GM21737 (cell line): ENCODE results near the gene CATSPERE.
"Not testable (repeated sequence)": the region's sequence is repeated elsewhere in the genome, so short reads cannot be mapped to it uniquely, and the experiment has no call there.

Source experiments
- ATAC-seq: cut with Tn5 transposase; IDR thresholded peaks from one replicate; pipeline ENCODE4 v1.9.1; 2021; ENCODE audit warnings: mild to moderate bottlenecking, moderate library complexity; ENCODE audit not compliant: unreplicated experiment

The CATSPERE gene

DNA sequence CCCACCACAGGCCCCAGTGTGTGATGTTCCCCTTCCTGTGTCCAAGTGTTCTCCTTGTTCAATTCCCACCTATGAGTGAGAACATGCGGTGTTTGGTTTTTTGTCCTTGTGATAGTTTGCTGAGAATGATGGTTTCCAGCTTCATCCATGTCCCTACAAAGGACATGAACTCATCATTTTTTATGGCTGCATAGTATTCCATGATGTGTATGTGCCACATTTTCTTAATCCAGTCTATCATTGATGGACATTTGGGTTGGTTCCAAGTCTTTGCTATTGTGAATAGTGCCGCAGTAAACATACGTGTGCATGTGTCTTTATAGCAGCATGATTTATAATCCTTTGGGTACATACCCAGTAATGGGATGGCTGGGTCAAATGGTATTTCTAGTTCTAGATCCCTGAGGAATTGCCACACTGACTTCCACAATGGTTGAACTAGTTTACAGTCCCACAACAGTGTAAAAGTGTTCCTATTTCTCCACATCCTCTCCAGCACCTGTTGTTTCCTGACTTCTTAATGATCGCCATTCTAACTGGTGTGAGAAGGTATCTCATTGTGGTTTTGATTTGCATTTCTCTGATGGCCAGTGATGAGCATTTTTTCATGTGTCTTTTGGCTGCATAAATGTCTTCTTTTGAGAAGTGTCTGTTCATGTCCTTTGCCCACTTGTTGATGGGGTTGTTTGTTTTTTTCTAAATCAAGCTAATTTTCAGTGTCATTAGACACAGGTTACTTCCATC lies 200.7 kb downstream of the CATSPERE start:
- not testable (repeated sequence) for ATAC-seq

DNA sequence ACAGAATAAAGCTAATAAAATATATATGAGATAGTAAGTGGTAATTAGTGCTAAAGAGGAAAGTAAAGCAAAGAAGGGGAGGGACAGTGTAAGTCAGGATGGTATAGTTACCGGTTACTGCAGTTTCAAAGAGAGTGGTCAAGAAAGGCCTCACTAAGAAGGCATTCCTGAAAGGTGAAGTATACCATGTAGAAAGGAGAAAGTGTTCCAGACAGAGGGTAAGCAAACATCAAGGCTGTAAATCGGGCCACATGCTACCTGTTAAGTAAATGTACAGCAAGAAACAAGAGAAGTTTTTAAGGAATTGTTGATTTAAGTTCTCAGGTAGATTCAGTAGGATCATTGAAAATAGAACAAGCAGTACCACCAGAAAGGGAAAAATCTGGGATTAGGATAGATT lies 201.5 kb downstream of the CATSPERE start:
- no peak for ATAC-seq

DNA sequence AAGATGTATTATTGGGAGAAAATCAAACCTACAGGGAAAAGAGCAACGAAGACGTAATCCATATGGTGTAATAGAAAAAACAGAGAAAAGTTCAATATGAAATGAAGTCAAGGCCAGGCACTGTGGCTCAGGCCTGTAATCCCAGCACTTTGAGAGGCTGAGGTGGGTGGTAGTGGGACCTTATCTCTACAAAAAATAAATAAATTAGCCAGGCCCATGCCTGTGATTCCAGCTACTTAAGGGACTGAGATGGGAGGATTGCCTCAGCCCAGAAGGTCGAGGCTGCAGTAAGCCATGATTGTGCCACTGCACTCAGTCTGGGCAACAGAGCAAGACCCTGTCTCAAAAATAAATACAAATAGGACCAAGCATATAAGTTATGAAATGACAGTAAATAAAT lies 203.3 kb downstream of the CATSPERE start:
- ATAC-seq: no peak

DNA sequence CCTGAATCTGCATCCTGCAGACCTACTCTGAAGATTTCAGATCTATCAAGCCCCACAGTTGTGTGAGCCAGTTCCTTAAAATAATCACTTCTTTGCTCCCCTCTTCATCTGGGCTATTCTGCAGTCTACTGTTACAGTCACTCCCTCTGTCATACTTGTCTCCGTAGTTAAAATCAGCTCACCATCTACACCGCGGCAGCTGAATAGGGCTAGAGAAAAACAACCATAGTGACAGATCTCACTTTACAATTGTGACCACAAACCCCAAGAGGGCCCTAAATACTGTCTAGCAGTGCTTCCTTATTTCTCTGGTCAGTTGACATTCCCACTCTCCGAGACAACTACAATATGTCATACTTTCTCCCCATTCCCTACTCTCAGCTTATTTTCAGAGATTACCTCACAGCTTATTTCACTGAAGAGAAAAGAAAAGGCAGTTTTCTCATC lies 204.7 kb downstream of the CATSPERE start:
- ATAC-seq: peak; percentile 76

DNA sequence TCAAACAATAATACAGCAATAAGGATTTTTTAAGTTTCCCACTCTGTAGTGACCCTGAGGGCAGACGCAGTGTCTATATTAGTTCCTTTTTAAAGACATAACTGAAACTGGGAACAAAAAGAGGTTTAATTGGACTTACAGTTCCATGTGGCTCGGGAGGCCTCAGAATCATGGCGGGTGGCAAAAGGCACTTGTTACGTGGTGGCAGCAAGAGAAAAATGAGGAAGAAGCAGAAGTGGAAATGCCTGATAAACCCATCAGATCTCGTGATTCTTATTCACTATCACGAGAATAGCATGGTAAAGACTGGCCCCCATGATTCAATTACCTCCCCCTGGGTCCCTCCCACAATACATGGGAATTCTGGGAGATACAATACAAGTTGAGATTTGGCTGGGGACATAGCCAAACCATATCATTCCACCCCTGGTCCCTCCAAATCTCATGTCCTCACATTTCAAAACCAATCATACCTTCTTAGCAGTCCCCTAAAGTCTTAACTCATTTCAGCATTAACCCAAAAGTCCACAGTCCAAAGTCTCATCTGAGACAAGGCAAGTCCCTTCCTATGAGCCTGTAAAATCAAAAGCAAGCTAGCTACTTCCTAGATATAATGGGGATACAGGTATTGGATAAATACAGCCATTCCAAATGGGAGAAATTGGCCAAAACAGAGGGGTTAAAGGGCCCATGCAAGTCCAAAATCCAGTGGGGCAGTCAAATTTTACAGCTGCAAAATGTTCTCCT lies 205.8 kb downstream of the CATSPERE start:
- ATAC-seq: not testable (repeated sequence)

DNA sequence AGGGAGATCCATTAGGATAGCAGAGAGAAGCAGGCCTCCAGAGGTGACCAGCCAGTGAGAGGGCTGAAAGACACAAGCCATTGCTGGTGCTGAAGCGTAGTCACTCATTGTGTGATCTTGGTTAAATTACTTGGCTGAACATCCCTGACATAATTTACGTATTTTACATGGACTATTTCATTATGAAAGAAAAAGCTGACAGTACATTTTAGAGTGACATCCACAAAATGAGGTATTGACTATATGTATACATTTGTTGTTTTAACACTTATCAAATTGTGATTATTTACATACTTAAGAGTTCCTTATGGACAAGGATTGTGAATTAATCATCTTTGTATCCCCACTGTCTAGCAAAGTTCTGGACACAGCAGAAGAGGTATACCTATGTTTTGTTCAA lies 206.7 kb downstream of the CATSPERE start:
- no peak for ATAC-seq

DNA sequence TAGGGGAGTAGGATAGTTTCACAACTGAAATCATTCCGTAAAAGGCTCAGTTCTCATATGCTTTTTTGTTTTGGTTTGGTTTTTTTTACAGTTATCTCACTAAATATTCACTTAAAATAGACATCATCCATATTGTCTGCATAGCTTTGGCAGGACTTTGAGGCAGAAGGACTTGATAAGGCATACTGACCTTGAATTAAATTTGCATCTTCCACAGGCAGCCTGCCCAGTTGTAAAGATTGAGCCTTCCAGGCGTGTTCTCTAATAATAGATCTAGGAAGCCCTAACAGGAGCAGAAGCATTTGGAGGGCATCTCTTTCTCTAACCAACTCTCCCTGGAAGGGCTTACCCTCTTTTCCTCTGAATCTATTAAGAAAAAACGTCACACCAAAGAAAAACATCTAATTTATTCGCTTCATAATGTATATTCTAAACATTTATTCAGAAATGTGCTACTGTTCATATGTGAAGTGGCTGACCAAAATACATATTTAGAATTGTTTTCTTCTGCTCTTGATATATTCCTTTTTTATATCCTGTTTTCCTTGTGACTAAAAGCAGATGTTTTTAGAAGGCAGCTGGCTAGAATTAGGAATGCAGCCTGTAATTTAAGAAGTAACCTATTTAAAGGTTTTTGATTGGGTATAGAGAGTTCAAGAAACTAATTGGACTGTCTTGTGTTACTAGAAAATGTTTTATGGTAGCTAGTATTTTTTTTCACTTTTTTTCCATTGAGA lies 212.0 kb downstream of the CATSPERE start:
- no peak for ATAC-seq

DNA sequence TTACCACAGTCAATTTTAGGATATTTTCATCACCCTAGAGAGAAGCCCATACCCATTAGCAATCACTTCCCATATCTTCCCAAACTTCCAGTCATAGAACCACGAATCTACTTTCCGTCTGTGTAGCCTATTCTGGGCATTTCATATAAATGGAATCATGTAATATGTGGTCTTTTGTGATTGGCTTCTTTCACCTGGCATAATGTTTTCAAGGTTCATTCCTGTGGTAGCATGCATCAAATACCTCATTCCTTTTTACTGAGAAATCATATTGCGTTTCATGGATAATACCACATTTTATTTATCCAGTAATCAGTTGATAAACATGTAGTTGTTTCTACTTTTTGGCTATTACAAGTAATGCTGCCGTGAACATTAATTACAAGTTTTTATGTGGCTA lies 213.4 kb downstream of the CATSPERE start:
- ATAC-seq: no peak

DNA sequence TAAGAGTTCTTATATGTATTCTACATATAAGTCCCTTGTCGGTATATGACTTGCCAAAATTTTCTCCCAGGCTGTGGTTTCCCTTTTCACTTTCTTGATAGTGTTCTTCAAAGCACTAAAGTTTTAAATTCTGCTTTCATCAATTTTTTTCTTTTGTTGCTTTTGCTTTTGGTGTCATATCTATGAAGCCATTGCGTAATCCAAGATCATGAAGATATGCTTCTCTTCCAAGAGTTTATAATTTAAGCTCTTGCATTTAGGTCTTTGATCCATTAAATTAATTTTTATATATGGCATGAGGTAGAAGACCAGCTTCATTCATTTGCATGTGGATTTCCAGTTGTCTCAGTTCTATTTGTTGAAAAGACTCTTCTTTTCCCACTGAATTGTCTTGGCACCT lies 214.1 kb downstream of the CATSPERE start:
- no peak for ATAC-seq

DNA sequence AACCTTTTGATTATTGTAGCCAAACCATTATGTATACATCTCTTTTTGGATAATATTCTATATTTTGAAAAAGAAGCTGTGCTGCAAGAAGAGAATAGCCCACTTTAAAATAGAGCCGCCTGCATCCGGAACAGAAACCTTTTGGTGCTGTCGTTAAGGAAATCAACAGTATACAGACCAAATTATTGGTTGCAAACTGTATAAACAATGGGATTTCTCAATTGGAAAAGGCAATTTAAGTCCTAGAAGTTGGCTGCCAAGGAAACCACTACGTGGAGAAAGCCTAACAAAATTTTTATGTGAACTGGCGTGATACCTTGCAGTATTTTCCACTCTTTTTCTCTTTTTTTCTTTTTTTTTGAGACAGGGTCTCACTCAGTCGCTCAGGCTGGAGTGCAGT lies 217.6 kb downstream of the CATSPERE start:
- ATAC-seq: no peak

DNA sequence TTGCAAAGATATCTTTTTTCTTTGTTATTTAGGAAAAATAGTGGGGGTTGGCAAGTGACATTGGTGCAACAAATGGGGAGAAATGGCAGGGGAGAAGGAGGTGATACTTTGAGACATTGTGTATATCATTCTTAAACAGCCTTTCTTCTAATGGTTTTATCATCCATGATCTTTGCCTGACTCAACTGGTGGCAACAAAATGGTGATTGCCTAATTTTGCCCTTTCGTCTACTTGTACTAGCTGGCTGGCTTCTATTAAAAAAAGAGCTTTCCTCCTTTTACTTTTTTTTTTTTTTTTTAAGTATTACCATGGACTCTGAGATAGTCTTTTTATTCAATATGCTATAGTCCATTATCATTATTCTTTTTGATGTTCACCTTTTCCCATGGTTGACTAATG lies 219.6 kb downstream of the CATSPERE start:
- no peak for ATAC-seq

DNA sequence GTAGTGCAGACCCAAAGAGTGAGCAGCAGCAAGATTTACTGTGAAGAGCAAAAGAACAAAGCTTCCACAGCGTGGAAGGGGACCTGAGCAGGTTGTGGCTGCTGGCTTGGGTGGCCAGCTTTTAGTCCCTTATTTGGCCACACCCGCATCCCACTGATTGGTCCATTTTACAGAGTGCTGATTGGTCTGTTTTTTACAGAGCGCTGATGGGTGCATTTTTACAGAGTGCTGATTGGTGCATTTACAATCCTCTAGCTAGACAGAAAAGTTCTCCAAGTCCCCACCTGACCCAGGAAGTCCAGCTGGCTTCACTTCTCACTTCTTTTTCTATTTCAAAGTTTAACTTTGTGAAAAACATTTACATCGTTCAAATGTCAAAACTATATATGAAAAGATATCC lies 221.0 kb downstream of the CATSPERE start:
- not testable (repeated sequence) for ATAC-seq
